ENCODE data around the gene CSTA.
A peak's percentile ranks its signal among the peaks of the same experiment; 100 is the strongest.

Gene CSTA

GRCh38 chr3:122356402-122356801 lies 31.4 kb downstream of the CSTA start:
- Histone ChIP-seq H3K9me2 (ENCODE audit: low read depth, low read length) (no peaks in the 10 kb centered on the region), H4K20me1 (ENCODE audit: insufficient read depth, low read length) (no peaks in the 10 kb centered on the region), H3K4me2 (ENCODE audit: low read length) (no peak overlapping the region), H3F3A (ENCODE audit: insufficient read depth, low read length) (no peaks in the 10 kb centered on the region), H2AFZ (ENCODE audit: low read length) (no peak overlapping the region), H3K9ac (ENCODE audit: low read length) (no peak overlapping the region), H3K4me3 (ENCODE audit: low read depth, low read length, poor library complexity, severe bottlenecking) (no peak overlapping the region), H3K27me3 (ENCODE audit: insufficient read depth, low read length) (no peaks in the 10 kb centered on the region), H3K27ac (ENCODE audit: low read depth, low read length, poor library complexity, severe bottlenecking) (no peak overlapping the region), H3K79me2 (ENCODE audit: insufficient read depth, low read length) (no peaks in the 10 kb centered on the region), H3K36me3 (ENCODE audit: insufficient read depth, low read length) (peaks cover 18% of the 10 kb centered on the region), H3K9me3 (ENCODE audit: low read length) (no peaks in the 10 kb centered on the region), H3K4me1 (ENCODE audit: insufficient read depth, low read length, severe bottlenecking) (no peaks in the 10 kb centered on the region)
- no peak for TF ChIP-seq EZH2 (IDR thresholded peaks at IDR 0.05; ENCODE audit: borderline replicate concordance, low read length)
- TF ChIP-seq, protein P1, sequence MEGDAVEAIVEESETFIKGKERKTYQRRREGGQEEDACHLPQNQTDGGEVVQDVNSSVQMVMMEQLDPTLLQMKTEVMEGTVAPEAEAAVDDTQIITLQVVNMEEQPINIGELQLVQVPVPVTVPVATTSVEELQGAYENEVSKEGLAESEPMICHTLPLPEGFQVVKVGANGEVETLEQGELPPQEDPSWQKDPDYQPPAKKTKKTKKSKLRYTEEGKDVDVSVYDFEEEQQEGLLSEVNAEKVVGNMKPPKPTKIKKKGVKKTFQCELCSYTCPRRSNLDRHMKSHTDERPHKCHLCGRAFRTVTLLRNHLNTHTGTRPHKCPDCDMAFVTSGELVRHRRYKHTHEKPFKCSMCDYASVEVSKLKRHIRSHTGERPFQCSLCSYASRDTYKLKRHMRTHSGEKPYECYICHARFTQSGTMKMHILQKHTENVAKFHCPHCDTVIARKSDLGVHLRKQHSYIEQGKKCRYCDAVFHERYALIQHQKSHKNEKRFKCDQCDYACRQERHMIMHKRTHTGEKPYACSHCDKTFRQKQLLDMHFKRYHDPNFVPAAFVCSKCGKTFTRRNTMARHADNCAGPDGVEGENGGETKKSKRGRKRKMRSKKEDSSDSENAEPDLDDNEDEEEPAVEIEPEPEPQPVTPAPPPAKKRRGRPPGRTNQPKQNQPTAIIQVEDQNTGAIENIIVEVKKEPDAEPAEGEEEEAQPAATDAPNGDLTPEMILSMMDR (IDR thresholded peaks at IDR 0.05; ENCODE audit: low read length), result peak; percentile 45

DNA sequence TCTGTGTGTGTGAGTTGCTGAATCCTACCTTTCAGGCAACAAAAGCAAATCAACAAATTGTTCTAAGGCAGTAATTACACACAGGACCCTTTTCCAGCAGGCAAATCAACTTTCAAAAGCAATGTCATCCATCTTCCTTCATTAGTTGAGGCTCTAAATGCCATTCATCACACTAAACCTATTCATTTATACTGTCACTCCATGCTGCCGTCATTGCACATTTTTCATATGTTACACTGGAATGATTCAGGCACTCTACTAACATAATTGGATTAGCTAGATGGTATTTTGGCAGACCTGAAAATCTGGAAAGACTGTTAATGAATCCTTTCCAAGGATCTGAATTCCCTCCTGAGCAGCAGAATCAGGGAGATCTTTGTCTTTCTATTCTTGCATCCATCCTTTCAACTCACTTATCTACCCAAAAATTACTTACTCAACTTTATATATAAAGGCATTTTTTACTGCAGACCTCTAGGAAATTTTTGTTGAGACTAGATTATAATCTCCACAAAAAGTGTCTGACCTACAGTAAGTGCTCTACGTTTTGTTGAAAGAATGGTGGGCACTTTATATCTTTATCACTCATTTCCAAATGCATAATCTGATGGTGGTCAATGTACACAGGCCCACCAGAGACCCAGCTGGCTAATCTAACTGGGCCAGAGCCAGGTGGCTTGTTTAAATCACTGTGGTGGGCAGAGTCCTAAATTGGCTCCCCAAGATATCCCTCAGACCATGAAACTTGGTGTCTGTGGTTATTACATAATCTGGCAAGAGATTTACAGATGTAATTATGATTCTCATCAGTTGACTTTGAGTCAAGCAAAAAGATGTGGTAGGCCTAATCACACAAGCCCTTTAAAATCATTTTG lies 33.0 kb downstream of the CSTA start:
- Histone ChIP-seq H4K20me1 (ENCODE audit: insufficient read depth, low read length) (no peaks in the 10 kb centered on the region), H2AFZ (ENCODE audit: low read length) (no peak overlapping the region), H3K4me3 (ENCODE audit: low read depth, low read length, poor library complexity, severe bottlenecking) (no peak overlapping the region), H3K9me3 (ENCODE audit: low read length) (no peaks in the 10 kb centered on the region), H3K27ac (ENCODE audit: low read depth, low read length, poor library complexity, severe bottlenecking) (no peak overlapping the region), H3K4me1 (ENCODE audit: insufficient read depth, low read length, severe bottlenecking) (no peaks in the 10 kb centered on the region), H3F3A (ENCODE audit: insufficient read depth, low read length) (no peaks in the 10 kb centered on the region), H3K27me3 (ENCODE audit: insufficient read depth, low read length) (no peaks in the 10 kb centered on the region), H3K9me2 (ENCODE audit: low read depth, low read length) (no peaks in the 10 kb centered on the region), H3K9ac (ENCODE audit: low read length) (no peak overlapping the region), H3K36me3 (ENCODE audit: insufficient read depth, low read length) (peaks cover 34% of the 10 kb centered on the region), H3K4me2 (ENCODE audit: low read length) (no peak overlapping the region), H3K79me2 (ENCODE audit: insufficient read depth, low read length) (no peaks in the 10 kb centered on the region)
- TF ChIP-seq, protein P1 (IDR thresholded peaks at IDR 0.05; ENCODE audit: low read length), result no peak
- TF ChIP-seq EZH2 (IDR thresholded peaks at IDR 0.05; ENCODE audit: borderline replicate concordance, low read length), result no peak

DNA sequence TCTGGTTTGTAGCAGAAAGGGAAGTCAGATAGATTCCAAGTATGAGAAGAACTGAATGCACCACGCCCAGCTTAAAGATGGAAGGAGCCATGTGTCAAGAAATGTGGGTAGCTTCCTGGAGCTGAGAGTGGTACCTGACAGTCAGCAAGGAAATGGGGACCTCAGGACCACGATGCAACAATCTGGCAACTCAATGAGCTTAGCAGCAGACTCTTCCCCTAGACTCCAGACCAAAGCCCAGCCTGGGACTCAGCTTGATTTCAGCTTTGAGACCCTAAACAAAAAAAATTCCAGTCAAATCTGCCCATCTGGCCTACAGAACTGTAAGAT lies 33.6 kb downstream of the CSTA start:
- Histone ChIP-seq H3K4me3 (ENCODE audit: low read depth, low read length, poor library complexity, severe bottlenecking) (no peak overlapping the region), H3K4me2 (ENCODE audit: low read length) (no peak overlapping the region), H3K4me1 (ENCODE audit: insufficient read depth, low read length, severe bottlenecking) (no peaks in the 10 kb centered on the region), H3K79me2 (ENCODE audit: insufficient read depth, low read length) (no peaks in the 10 kb centered on the region), H3K36me3 (ENCODE audit: insufficient read depth, low read length) (peaks cover 40% of the 10 kb centered on the region), H3K9ac (ENCODE audit: low read length) (no peak overlapping the region), H3K27ac (ENCODE audit: low read depth, low read length, poor library complexity, severe bottlenecking) (no peak overlapping the region), H2AFZ (ENCODE audit: low read length) (no peak overlapping the region), H3K27me3 (ENCODE audit: insufficient read depth, low read length) (no peaks in the 10 kb centered on the region), H3K9me2 (ENCODE audit: low read depth, low read length) (no peaks in the 10 kb centered on the region), H4K20me1 (ENCODE audit: insufficient read depth, low read length) (no peaks in the 10 kb centered on the region), H3K9me3 (ENCODE audit: low read length) (no peaks in the 10 kb centered on the region), H3F3A (ENCODE audit: insufficient read depth, low read length) (no peaks in the 10 kb centered on the region)
- no peak for TF ChIP-seq EZH2 (IDR thresholded peaks at IDR 0.05; ENCODE audit: borderline replicate concordance, low read length)

- Histone ChIP-seq H2AFZ (ENCODE audit: low read length) (no peak overlapping the region), H3F3A (ENCODE audit: insufficient read depth, low read length) (no peaks in the 10 kb centered on the region), H3K4me2 (ENCODE audit: low read length) (no peak overlapping the region), H3K9ac (ENCODE audit: low read length) (no peak overlapping the region), H3K27me3 (ENCODE audit: insufficient read depth, low read length) (no peaks in the 10 kb centered on the region), H3K79me2 (ENCODE audit: insufficient read depth, low read length) (no peaks in the 10 kb centered on the region), H4K20me1 (ENCODE audit: insufficient read depth, low read length) (no peaks in the 10 kb centered on the region), H3K9me3 (ENCODE audit: low read length) (no peaks in the 10 kb centered on the region), H3K4me1 (ENCODE audit: insufficient read depth, low read length, severe bottlenecking) (no peaks in the 10 kb centered on the region), H3K27ac (ENCODE audit: low read depth, low read length, poor library complexity, severe bottlenecking) (no peak overlapping the region), H3K9me2 (ENCODE audit: low read depth, low read length) (no peaks in the 10 kb centered on the region), H3K36me3 (ENCODE audit: insufficient read depth, low read length) (peaks cover 68% of the 10 kb centered on the region), H3K4me3 (ENCODE audit: low read depth, low read length, poor library complexity, severe bottlenecking) (no peak overlapping the region)
- no peak for TF ChIP-seq EZH2 (IDR thresholded peaks at IDR 0.05; ENCODE audit: borderline replicate concordance, low read length)
- TF ChIP-seq, protein P1 (IDR thresholded peaks at IDR 0.05; ENCODE audit: low read length), result no peak
Observed at GRCh38 chr3:122362026-122362425, 37.0 kb downstream of the CSTA start.
